ENCODE results near the gene GABBR2. TPM values are rescaled to one million over a fixed set of nuclear protein-coding genes. Genes with fewer than 3 reads are reported as not detected.

The GABBR2 gene
- total RNA-seq, 1 donor from 2014 or later, result 0.75 TPM

DNA sequence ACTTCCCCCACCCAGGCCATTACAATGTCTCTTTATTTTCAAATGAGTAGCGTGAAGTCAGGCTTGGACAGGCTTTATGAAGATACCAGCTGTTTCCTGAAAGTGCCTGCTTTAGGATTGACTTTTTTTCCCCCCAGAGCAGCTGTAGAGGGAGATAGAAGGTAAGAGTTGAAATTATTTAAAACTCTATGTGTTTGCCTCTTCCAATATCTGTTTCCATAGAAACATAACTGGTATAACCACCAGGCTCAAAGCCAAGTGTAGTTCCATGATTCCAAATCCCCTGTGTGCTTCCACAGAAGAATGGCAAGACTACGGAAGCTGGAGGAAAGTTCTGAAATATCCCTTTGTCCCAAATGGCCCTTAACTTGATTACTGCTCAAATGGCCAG lies 365.9 kb downstream of the GABBR2 start:
- no peak for DNase-seq (ENCODE audit: low read depth)
- TF ChIP-seq, protein P1, sequence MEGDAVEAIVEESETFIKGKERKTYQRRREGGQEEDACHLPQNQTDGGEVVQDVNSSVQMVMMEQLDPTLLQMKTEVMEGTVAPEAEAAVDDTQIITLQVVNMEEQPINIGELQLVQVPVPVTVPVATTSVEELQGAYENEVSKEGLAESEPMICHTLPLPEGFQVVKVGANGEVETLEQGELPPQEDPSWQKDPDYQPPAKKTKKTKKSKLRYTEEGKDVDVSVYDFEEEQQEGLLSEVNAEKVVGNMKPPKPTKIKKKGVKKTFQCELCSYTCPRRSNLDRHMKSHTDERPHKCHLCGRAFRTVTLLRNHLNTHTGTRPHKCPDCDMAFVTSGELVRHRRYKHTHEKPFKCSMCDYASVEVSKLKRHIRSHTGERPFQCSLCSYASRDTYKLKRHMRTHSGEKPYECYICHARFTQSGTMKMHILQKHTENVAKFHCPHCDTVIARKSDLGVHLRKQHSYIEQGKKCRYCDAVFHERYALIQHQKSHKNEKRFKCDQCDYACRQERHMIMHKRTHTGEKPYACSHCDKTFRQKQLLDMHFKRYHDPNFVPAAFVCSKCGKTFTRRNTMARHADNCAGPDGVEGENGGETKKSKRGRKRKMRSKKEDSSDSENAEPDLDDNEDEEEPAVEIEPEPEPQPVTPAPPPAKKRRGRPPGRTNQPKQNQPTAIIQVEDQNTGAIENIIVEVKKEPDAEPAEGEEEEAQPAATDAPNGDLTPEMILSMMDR (conservative IDR thresholded peaks at IDR 0.05; ENCODE audit: low read depth, low read length), result no peak
- no peak overlapping the region for H3K4me3 ChIP-seq (ENCODE audit: low read depth, low read length)

DNA sequence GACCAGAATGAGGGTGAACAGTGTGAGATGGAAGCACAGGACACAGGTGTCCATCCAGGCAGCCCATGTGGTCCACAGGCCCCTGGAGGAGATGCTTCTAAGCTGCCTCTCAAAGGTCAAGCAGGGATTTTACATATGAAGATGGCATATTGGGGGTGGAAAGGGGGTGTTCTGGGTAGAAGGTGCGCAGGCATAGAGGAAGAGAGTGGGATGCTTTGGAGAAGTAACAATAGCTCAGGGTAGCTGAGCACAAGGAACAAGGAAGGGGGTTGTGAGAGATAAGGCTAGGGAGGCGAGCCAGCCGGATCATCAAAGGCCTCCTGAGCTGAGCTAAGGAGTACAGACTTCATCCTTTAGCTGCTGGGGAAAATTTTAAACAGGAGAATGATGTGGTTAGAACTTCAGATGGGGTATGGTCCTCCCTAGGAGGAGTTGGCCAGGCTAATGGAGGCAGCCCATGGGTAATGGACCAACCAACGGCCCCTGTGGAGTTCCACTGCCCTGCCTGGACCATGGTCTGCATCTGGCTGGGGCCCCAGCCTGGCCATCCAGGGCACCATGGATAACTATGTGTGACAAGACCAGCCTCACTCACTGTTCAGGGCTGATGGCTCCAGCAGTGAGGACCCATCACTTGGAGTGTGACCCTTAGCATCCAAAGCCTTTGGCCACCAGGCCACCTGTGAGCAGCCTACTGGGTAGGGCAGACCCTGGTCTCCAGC lies 366.5 kb downstream of the GABBR2 start:
- TF ChIP-seq, protein P1 (conservative IDR thresholded peaks at IDR 0.05; ENCODE audit: low read depth, low read length), result no peak
- DNase-seq (ENCODE audit: low read depth), result no peak
- H3K4me3 ChIP-seq (ENCODE audit: low read depth, low read length), result no peak overlapping the region

DNA sequence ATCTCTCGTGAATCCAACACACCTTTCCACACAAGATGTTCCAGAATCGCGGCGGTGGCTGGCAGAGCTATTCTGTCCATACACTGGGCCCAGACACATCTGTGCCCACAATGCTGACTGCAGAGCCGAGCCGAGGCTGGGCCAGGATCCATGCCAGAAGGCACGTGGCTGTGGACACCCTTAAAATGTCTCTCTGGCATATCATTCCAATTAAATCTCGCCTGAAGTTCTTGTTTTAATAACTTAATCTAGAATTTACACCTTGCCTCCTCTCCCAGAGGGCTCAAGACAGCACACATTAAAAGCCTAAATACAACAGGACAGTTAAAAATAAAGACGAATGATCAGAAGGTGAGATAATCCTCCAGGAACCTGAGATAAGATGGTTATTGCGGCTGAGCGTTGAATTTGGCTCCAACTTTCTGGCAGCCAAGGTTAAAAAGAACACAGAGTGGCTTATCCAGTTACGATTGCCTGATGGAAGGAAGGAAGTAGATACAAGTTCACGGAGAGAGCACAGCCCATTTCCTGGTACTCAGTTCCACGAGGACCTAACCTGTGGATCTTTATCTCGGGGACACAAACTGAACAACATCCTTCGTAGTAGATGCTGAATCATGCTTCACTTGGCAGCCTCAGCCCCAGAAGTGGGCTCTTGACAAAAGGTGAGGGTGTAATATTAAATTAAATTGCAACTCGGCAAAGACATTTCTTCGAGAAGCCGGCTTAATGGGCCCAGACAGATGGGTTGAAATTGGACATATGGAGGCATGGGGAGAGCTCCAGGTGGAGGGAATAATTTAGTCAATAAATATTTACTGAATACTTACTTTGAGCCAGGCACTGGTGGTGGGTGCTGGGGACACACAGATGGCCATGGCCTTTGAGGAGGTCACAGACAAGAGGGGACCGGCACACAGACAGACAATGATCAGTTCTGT lies 367.3 kb downstream of the GABBR2 start:
- H3K4me3 ChIP-seq (ENCODE audit: low read depth, low read length), result no peak overlapping the region
- TF ChIP-seq, protein P1 (conservative IDR thresholded peaks at IDR 0.05; ENCODE audit: low read depth, low read length), result no peak
- DNase-seq (ENCODE audit: low read depth), result no peak

DNA sequence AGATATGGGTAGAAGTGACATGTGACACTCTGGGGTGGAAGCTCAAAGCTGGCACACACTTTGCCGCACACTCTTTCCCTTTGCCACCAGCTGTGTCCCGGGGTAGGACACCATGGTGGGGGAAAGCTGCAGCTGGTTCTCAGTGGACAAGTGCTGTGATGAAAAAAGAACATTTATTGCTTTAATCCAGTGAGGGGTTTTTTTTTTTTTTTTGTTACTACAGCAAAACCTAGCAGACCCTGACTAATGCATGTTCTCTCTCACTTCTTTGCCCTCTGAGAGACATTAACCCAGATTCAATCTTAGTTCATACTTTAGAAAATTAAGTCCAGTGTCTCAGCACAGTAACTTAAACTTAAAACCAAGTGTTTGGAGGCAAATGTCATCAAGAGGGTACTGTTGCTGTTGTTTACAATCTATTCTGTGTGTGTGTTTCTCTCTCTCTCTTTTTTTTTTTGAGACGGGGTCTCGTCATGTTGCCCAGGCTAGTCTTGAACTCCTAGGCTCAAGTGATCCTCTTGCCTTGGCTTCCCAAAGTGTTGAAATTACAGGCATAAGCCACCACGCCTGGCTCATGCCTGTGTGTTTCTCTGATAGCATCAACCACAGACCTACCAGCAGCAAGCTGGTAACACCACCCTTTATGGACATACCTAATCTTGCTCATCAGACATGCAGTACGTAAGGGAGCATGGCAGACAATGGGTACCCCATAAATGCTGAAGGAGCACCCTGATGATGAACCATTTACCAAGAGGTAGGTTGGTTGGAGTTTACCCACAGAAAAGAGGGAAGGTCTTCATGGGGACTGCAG lies 368.5 kb downstream of the GABBR2 start:
- no peak overlapping the region for H3K4me3 ChIP-seq (ENCODE audit: low read depth, low read length)
- no peak for DNase-seq (ENCODE audit: low read depth)
- TF ChIP-seq, protein P1 (conservative IDR thresholded peaks at IDR 0.05; ENCODE audit: low read depth, low read length), result no peak

DNA sequence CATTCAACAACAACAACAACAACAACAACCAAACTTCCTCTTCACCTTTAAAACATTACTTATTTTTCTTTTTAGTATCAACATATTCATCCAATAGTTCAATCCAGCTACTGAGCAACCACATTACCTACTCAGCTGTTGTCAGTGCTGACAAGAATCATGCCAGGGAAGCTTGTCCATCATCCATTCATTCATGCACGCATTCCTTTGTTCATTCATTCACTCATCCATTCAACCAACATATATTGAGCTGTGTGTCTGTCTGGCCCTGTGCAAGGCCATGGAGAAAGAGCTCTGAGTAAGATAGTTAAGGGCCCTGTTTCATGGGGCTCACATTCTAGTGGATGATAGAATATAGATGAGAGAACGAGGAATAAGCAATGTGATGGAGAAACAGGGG lies 373.1 kb downstream of the GABBR2 start:
- TF ChIP-seq, protein P1 (conservative IDR thresholded peaks at IDR 0.05; ENCODE audit: low read depth, low read length), result no peak
- DNase-seq (ENCODE audit: low read depth), result peak; percentile 63
- no peak overlapping the region for H3K4me3 ChIP-seq (ENCODE audit: low read depth, low read length)

DNA sequence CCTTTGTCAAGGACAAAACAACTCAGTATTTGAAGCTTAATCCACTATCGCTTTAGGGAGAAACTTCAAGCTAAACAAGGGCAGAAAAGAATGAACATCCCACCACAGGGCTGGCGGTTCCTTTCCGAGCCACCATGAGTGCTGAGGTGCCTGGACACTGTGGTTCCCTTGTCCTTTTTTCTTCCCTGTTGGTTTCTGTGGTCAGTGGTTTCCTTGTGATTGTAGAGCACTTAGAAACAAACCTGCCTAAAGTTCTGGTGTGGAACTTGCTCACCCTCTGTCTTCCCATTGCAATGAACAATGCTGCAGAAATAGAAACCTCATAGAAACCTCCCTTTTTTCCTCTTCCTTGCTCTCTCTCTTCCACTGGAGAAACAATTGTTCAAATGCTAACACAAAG lies 373.9 kb downstream of the GABBR2 start:
- TF ChIP-seq, protein P1 (conservative IDR thresholded peaks at IDR 0.05; ENCODE audit: low read depth, low read length), result no peak
- no peak overlapping the region for H3K4me3 ChIP-seq (ENCODE audit: low read depth, low read length)
- no peak for DNase-seq (ENCODE audit: low read depth)
